Thyroid gland (tissue), 4 donors: ENCODE data around the gene SYNM. TPM values are rescaled to one million over a fixed set of nuclear protein-coding genes. Genes with fewer than 3 reads are reported as not detected.
"Not testable (repeated sequence)": the region's sequence is repeated elsewhere in the genome, so short reads cannot be mapped to it uniquely, and the experiment has no call there.

Experiments
- DNase-seq, 2 donors: peaks; one replicate each; pipeline ENCODE4 v3.0.0-alpha.2; 2019
- H3K27ac ChIP-seq, 3 donors: fragments of 200-600 bp; sonication (generic); 1 replicate in 2 of 3; 2 replicates in 1 of 3; pipeline ENCODE4 v1.5.1; 2016 to 2019; ENCODE audit warnings: mild to moderate bottlenecking in 1 of 3, moderate library complexity in 1 of 3
- H3K27me3 ChIP-seq: fragments of 200-600 bp; sonication (generic); one replicate; pipeline ENCODE4 v1.5.1; 2019
- H3K36me3 ChIP-seq, 2 donors: fragments of 200-600 bp; sonication (generic); one replicate each; pipeline ENCODE4 v1.5.1; 2016 to 2019
- H3K4me1 ChIP-seq, 2 donors: fragments of 200-600 bp; sonication (generic); one replicate each; pipeline ENCODE4 v1.5.1; 2017 to 2019
- H3K4me3 ChIP-seq, 3 donors: fragments of 200-600 bp; sonication (generic); replicated peaks in 1 of 3; 1 replicate in 2 of 3; 2 replicates in 1 of 3; pipeline ENCODE4 v1.5.1; 2016; ENCODE audit warnings: mild to moderate bottlenecking in 1 of 3
- H3K9me3 ChIP-seq: fragments of 200-600 bp; sonication (generic); one replicate; pipeline ENCODE4 v1.5.1; 2017
- CTCF ChIP-seq, 6 experiments: fragments of 200-600 bp in 3 of 6; fragments of 450-650 bp in 3 of 6; sonication (generic) in 3 of 6; IDR thresholded peaks; one replicate each; pipeline ENCODE4 v1.5.1; 2016 to 2019; ENCODE audit warnings: antibody characterized with exemption in 6 of 6, mild to moderate bottlenecking in 2 of 6, inconsistent platforms in 1 of 6, moderate library complexity in 1 of 6
- POLR2A ChIP-seq, 2 donors: fragments of 450-650 bp; IDR thresholded peaks; one replicate each; pipeline ENCODE4 v1.6.1; 2017; ENCODE audit warnings: antibody characterized with exemption in 2 of 2, mild to moderate bottlenecking in 2 of 2, moderate library complexity in 1 of 2
- WGBS, 2 donors: methylation state at CpG; one replicate each; pipeline ENCODE4 v1.1.5; 2017; 5-methylcytosine and 5-hydroxymethylcytosine counted together
- intact Hi-C: fragments of 100-400 bp; cut with DNase I; formaldehyde crosslinking; loops from one replicate; pipeline ENCODE4 v1.15.1; 2023
- total RNA-seq, 4 donors: library from RNA; depleted of rRNA; stranded (reverse); fragments of >200 nt; gene quantifications; one replicate each; pipeline ENCODE4 v1.2.3, GENCODE V29; 2016

SYNM gene
- total RNA-seq, 4 donors from 2014 or later = 14.8 to 24.8 (median 21.5) TPM

GRCh38 chr15:99110093-99110492, 5.2 kb downstream of the SYNM start:
- Histone ChIP-seq H3K9me3 (no peaks in the 10 kb centered on the region), H3K36me3 (no peaks in the 10 kb centered on the region), H3K27me3 (no peaks in the 10 kb centered on the region), H3K27ac (no peak overlapping the region), H3K4me1 (peaks cover 6 to 9% of the 10 kb centered on the region in 2 donors), H3K4me3 (no peak overlapping the region)
- intact Hi-C loops = no loop called here
- WGBS, 2 donors = 90 to 94% methylated on average over 12 of the region's 12 CpGs
- DNase-seq = no peak
- no peak for TF ChIP-seq POLR2A (IDR thresholded peaks at IDR 0.05)
- no peak for TF ChIP-seq CTCF (IDR thresholded peaks at IDR 0.05)

- H3K27me3 ChIP-seq = no peaks in the 10 kb centered on the region
- TF ChIP-seq POLR2A (IDR thresholded peaks at IDR 0.05) (no peak), CTCF (IDR thresholded peaks at IDR 0.05) (no peak)
- intact Hi-C loops = no loop called here
- DNase-seq = no peak
- WGBS, 2 donors = 63 to 73% methylated on average over 8 of the region's 8 CpGs
- peaks cover 6 to 7% of the 10 kb centered on the region in 2 donors for H3K4me1 ChIP-seq
- no peak overlapping the region for H3K4me3 ChIP-seq
- no peaks in the 10 kb centered on the region for H3K36me3 ChIP-seq
- H3K27ac ChIP-seq = no peak overlapping the region
- H3K9me3 ChIP-seq = no peaks in the 10 kb centered on the region
These were observed 5.9 kb downstream of the SYNM start for GRCh38 chr15:99110581-99111320.

- H3K4me3 ChIP-seq, DNase-seq, H3K27ac ChIP-seq, H3K4me1 ChIP-seq, H3K9me3 ChIP-seq, H3K27me3 ChIP-seq, intact Hi-C loops, H3K36me3 ChIP-seq: not testable (repeated sequence)
- 86 to 87% methylated on average over 8 of the region's 8 CpGs for WGBS, 2 donors
These were observed 6.8 kb downstream of the SYNM start for GRCh38 chr15:99111641-99112040.

- TF ChIP-seq CTCF (IDR thresholded peaks at IDR 0.05) = no peak
- no peak for TF ChIP-seq POLR2A (IDR thresholded peaks at IDR 0.05)
- H3K4me1 ChIP-seq = no peaks in the 10 kb centered on the region
- H3K36me3 ChIP-seq = no peaks in the 10 kb centered on the region
- DNase-seq = no peak
- H3K9me3 ChIP-seq = no peaks in the 10 kb centered on the region
- 84 to 92% methylated on average over 10 to 13 of the region's 13 CpGs for WGBS, 2 donors
- no peak overlapping the region for H3K27ac ChIP-seq
- intact Hi-C loops = no loop called here
- no peak overlapping the region for H3K4me3 ChIP-seq
- no peaks in the 10 kb centered on the region for H3K27me3 ChIP-seq
These were observed 8.8 kb downstream of the SYNM start for GRCh38 chr15:99113547-99114271.

- H3K27ac ChIP-seq = no peak overlapping the region
- WGBS, 2 donors = 84 to 90% methylated on average over 10 to 12 of the region's 12 CpGs
- no peak for TF ChIP-seq POLR2A (IDR thresholded peaks at IDR 0.05)
- TF ChIP-seq CTCF (IDR thresholded peaks at IDR 0.05) = no peak
- no peaks in the 10 kb centered on the region for H3K4me1 ChIP-seq
- H3K4me3 ChIP-seq = no peak overlapping the region
- H3K9me3 ChIP-seq = no peaks in the 10 kb centered on the region
- no peaks in the 10 kb centered on the region for H3K36me3 ChIP-seq
- intact Hi-C loops = no loop called here
- DNase-seq = no peak
- no peaks in the 10 kb centered on the region for H3K27me3 ChIP-seq
These were observed 9.8 kb downstream of the SYNM start for GRCh38 chr15:99114511-99115299.
